GM12875 (cell line): ENCODE data around the gene PROSER3.
A peak's percentile ranks its signal among the peaks of the same experiment; 100 is the strongest.

Experiments
- H3K4me3 ChIP-seq: one replicate; pipeline ENCODE4 v1.5.1; 2011; ENCODE audit warnings: low read depth, low read length, control low read depth
- CTCF ChIP-seq: IDR thresholded peaks from 2 replicates; pipeline ENCODE4 v1.5.1; 2011; ENCODE audit warnings: low read depth, mild to moderate bottlenecking, control low read depth, inconsistent platforms, low read length, moderate library complexity, borderline replicate concordance; ENCODE audit not compliant: insufficient read depth

PROSER3 gene

GRCh38 chr19:35756377-35757230 is 1.4 kb upstream of the PROSER3 start, which contains the start of gene HSPB6:
Gene HSPB6 (minus strand): TSS chr19:35757029. CDS start chr19:35757008, 21 bp downstream.
- peak within 1 kb of the TSS; percentile 90 for H3K4me3 ChIP-seq

GRCh38 chr19:35757231-35757748 is 686 bp upstream of the PROSER3 start:
- H3K4me3 ChIP-seq, result peak overlapping the region; percentile 90
- no peak for TF ChIP-seq CTCF

More at GRCh38 chr19:35756377-35757230, 1.4 kb upstream of the PROSER3 start, which contains the start of gene HSPB6:
- TF ChIP-seq CTCF, result no peak

- no peak overlapping the region for H3K4me3 ChIP-seq
- no peak for TF ChIP-seq CTCF
These were observed 1.7 kb downstream of the PROSER3 start for GRCh38 chr19:35759697-35760096.

- no peak for TF ChIP-seq CTCF
- H3K4me3 ChIP-seq, result no peak overlapping the region
These were observed 2.9 kb downstream of the PROSER3 start for GRCh38 chr19:35760711-35761349.

GRCh38 chr19:35764432-35765315 is 6.7 kb downstream of the PROSER3 start:
- TF ChIP-seq CTCF, result no peak
- H3K4me3 ChIP-seq, result no peak overlapping the region

GRCh38 chr19:35766571-35767104 is 8.7 kb downstream of the PROSER3 start:
- no peak for TF ChIP-seq CTCF

More at GRCh38 chr19:35766571-35767104, 8.7 kb downstream of the PROSER3 start:
- H3K4me3 ChIP-seq, result no peak overlapping the region
